COLO668 (cell line): ENCODE measurements around the gene ZNF169.
"Not testable (repeated sequence)": the region's sequence is repeated elsewhere in the genome, so short reads cannot be mapped to it uniquely, and the experiment has no call there.

ENCODE experiments used
- DNase-seq: peaks from one replicate; lab custom pipeline; 2025; ENCODE audit not compliant: unreplicated experiment; lab: John Stamatoyannopoulos, UW

Gene ZNF169

GRCh38 chr9:94286116-94286515 lies 27.0 kb downstream of the ZNF169 start:
- no peak for DNase-seq

- DNase-seq = no peak
Measured at GRCh38 chr9:94287877-94288513, 28.9 kb downstream of the ZNF169 start.

- no peak for DNase-seq
Measured at GRCh38 chr9:94289691-94290090, 30.6 kb downstream of the ZNF169 start.

- no peak for DNase-seq
Measured at GRCh38 chr9:94298949-94299599, 40.0 kb downstream of the ZNF169 start.

- no peak for DNase-seq
Measured at GRCh38 chr9:94300470-94301301, 41.6 kb downstream of the ZNF169 start.

- DNase-seq = no peak
Measured at GRCh38 chr9:94301583-94301982, 42.5 kb downstream of the ZNF169 start.

GRCh38 chr9:94302426-94302825 lies 43.3 kb downstream of the ZNF169 start:
- no peak for DNase-seq

- no peak for DNase-seq
Measured at GRCh38 chr9:94303321-94303720, 44.2 kb downstream of the ZNF169 start.

GRCh38 chr9:94315034-94315984 lies 56.2 kb downstream of the ZNF169 start:
- DNase-seq = not testable (repeated sequence)

- not testable (repeated sequence) for DNase-seq
Measured at GRCh38 chr9:94316236-94316635, 57.1 kb downstream of the ZNF169 start.

GRCh38 chr9:94317949-94318657 lies 59.0 kb downstream of the ZNF169 start:
- DNase-seq = not testable (repeated sequence)

GRCh38 chr9:94322342-94322940 lies 63.3 kb downstream of the ZNF169 start:
- not testable (repeated sequence) for DNase-seq

GRCh38 chr9:94323153-94323798 lies 64.2 kb downstream of the ZNF169 start:
- DNase-seq = not testable (repeated sequence)

GRCh38 chr9:94325583-94325982 lies 66.5 kb downstream of the ZNF169 start:
- DNase-seq = not testable (repeated sequence)

- DNase-seq = not testable (repeated sequence)
Measured at GRCh38 chr9:94328544-94328943, 69.4 kb downstream of the ZNF169 start, which contains the start of gene NUTM2F. Gene NUTM2F, minus strand, starts transcription at chr9:94328644. Its CDS starts 21 bp downstream, at chr9:94328623.

GRCh38 chr9:94336445-94336844 lies 77.3 kb downstream of the ZNF169 start:
- DNase-seq = not testable (repeated sequence)

- not testable (repeated sequence) for DNase-seq
Measured at GRCh38 chr9:94338723-94339122, 79.6 kb downstream of the ZNF169 start.

- not testable (repeated sequence) for DNase-seq
Measured at GRCh38 chr9:94339657-94340056, 80.6 kb downstream of the ZNF169 start.

- not testable (repeated sequence) for DNase-seq
Measured at GRCh38 chr9:94340750-94341149, 81.7 kb downstream of the ZNF169 start.
